Esophagus muscularis mucosa (tissue), 4 donors: ENCODE results near the gene THOP1.

Experiments
- EP300 ChIP-seq: sonication (generic); formaldehyde crosslinking; IDR thresholded peaks from one replicate; pipeline ENCODE4 v1.6.1; 2017; ENCODE audit warnings: antibody characterized with exemption
- POLR2A ChIP-seq: fragments of 450-650 bp; IDR thresholded peaks from one replicate; pipeline ENCODE4 v1.6.1; 2017; ENCODE audit warnings: antibody characterized with exemption, moderate library complexity, mild to moderate bottlenecking, low read depth
- TF ChIP-seq, protein P1 (sequence below), 3 experiments: fragments of 200-600 bp in 2 of 3; fragments of 450-650 bp in 1 of 3; sonication (generic) in 2 of 3; IDR thresholded peaks; one replicate each; pipeline ENCODE4 v1.5.1; 2017 to 2019; ENCODE audit warnings: antibody characterized with exemption in 3 of 3, mild to moderate bottlenecking in 2 of 3, moderate library complexity in 1 of 3

DNA sequence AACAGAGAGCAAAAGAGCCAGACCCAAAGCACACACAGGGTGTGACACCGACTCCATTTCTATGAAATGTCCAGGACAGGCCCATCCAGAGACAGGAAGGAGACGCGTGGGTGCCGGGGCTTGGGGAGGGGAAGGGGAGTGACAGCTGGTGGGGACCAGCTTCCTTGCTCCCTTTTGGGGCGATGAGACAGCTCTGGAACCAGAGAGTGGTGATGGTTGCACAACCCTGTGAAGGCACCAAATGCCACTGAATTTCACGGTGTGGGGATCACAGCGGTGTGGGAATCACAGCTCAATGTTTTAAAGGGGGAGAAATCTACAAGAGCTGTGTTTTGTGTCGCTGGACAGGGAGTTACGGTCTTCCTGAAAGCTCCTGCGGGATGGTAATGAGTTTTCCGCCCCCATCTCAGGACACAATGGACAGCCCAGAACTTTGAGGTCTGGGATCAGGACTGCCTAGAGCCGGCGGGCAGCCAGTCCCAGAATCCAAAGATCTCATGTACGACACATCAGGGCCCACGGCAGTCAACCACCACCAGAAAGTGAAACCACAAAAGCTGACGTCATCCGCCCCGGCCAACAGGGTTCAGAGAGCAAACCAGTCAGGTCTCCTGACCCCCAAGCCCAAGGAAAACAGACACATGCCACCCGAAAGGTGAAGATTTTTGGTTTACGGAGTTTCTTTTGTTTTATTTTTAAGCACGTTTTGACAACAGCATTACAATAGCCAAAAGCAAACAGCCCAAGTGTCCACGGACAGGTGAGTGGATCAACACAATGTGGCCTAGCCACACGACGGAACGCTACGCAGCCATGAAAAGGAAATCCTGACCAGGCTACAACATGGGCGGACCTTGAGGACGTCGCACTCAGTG lies 9.5 kb upstream of the THOP1 start:
- TF ChIP-seq, protein P1, sequence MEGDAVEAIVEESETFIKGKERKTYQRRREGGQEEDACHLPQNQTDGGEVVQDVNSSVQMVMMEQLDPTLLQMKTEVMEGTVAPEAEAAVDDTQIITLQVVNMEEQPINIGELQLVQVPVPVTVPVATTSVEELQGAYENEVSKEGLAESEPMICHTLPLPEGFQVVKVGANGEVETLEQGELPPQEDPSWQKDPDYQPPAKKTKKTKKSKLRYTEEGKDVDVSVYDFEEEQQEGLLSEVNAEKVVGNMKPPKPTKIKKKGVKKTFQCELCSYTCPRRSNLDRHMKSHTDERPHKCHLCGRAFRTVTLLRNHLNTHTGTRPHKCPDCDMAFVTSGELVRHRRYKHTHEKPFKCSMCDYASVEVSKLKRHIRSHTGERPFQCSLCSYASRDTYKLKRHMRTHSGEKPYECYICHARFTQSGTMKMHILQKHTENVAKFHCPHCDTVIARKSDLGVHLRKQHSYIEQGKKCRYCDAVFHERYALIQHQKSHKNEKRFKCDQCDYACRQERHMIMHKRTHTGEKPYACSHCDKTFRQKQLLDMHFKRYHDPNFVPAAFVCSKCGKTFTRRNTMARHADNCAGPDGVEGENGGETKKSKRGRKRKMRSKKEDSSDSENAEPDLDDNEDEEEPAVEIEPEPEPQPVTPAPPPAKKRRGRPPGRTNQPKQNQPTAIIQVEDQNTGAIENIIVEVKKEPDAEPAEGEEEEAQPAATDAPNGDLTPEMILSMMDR (IDR thresholded peaks at IDR 0.05) = no peak
- TF ChIP-seq EP300 = no peak
- no peak for TF ChIP-seq POLR2A
